ENCODE results near the gene MAP4K4. TPM values are rescaled to one million over a fixed set of nuclear protein-coding genes. Genes with fewer than 3 reads are reported as not detected.

Gene MAP4K4
- total and polyA plus RNA-seq, 4 donors = 19.7 to 91.7 (median 54.0) TPM

DNA sequence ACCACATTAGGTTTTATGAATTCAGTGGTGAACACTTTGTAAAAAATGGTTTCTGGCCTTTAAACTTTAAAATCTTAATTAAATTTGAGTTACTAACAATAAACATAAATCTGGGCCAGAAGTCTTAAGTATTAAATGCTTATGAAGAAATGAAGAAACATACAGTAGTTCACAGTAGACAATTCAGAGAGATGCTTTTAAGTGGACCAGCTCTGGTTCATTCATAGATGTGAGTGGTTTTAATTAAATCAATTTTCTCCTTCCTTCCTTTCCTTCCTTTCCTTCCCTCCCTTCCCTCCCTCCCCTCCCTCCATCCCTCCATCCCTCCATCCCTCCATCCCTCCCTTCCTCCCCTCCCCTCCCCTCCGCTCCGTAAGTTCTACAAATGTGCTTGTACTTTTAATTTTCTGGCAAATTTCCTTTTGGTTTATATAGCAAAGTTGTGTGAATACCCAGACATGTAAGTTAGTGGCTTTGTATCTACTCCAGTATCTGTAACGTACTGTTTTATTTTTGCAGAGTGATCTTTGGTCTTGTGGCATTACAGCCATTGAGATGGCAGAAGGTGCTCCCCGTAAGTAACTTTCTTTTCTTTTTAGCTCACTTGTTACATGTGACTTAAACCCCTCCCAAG is 136.5 kb downstream of the MAP4K4 start:
- Histone ChIP-seq H3K36me3 (ENCODE audit: control insufficient read depth in 4 of 4, insufficient read depth in 4 of 4, low read length in 4 of 4) (peaks cover 9 to 66% (median 32%) of the 10 kb centered on the region in 4 donors), H3K9ac (ENCODE audit: insufficient read depth in 1 of 2, low read length in 2 of 2) (no peak overlapping the region), H3K4me3 (no peak overlapping the region), H3K27me3 (ENCODE audit: control insufficient read depth in 3 of 3, insufficient read depth in 3 of 3, low read length in 2 of 3) (no peaks in the 10 kb centered on the region), H3K27ac (ENCODE audit: low read depth in 1 of 2, low read length in 1 of 2) (no peak overlapping the region), H3K9me3 (ENCODE audit: control insufficient read depth in 4 of 4, insufficient read depth in 3 of 4, low read length in 3 of 4) (no peaks in the 10 kb centered on the region), H3K4me1 (ENCODE audit: control insufficient read depth in 5 of 5, insufficient read depth in 5 of 5, low read length in 5 of 5) (peaks cover 0 to 18% (median 11%) of the 10 kb centered on the region in 5 donors)
- DNase-seq (no peak), ATAC-seq (ENCODE audit: insufficient read depth, low FRiP score) (no peak)
- TF ChIP-seq, protein P1, sequence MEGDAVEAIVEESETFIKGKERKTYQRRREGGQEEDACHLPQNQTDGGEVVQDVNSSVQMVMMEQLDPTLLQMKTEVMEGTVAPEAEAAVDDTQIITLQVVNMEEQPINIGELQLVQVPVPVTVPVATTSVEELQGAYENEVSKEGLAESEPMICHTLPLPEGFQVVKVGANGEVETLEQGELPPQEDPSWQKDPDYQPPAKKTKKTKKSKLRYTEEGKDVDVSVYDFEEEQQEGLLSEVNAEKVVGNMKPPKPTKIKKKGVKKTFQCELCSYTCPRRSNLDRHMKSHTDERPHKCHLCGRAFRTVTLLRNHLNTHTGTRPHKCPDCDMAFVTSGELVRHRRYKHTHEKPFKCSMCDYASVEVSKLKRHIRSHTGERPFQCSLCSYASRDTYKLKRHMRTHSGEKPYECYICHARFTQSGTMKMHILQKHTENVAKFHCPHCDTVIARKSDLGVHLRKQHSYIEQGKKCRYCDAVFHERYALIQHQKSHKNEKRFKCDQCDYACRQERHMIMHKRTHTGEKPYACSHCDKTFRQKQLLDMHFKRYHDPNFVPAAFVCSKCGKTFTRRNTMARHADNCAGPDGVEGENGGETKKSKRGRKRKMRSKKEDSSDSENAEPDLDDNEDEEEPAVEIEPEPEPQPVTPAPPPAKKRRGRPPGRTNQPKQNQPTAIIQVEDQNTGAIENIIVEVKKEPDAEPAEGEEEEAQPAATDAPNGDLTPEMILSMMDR (IDR thresholded peaks at IDR 0.05; ENCODE audit: control extremely low read depth, extremely low read depth) = no peak
- 92 to 95% methylated on average over 4 of the region's 4 CpGs for WGBS, 2 donors

DNA sequence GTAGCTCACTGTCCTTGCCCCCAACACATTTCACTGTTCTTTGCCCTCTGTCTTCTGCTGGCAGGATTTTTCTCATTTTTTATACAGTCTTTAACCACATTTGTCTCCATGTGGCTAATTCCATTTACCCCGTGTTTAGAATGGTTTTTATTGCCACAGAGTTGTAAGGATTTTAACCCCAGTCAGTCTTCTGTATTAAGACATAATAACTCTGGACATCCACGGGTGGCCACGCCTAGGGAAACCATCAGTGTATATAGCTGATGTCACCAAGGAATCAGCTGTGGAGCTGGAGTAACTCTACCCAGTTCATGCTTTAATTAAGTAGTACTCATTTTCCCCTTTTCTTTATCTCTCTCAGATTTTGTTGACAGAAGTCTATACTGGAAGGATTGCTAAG is 139.8 kb downstream of the MAP4K4 start:
- WGBS, 2 donors = 70 to 75% methylated on average over 3 of the region's 3 CpGs
- no peak overlapping the region for H3K9ac ChIP-seq (ENCODE audit: insufficient read depth in 1 of 2, low read length in 2 of 2)
- no peak overlapping the region for H3K4me3 ChIP-seq
- TF ChIP-seq, protein P1 (IDR thresholded peaks at IDR 0.05; ENCODE audit: control extremely low read depth, extremely low read depth) = no peak
- no peaks in the 10 kb centered on the region for H3K9me3 ChIP-seq (ENCODE audit: control insufficient read depth in 4 of 4, insufficient read depth in 3 of 4, low read length in 3 of 4)
- H3K27ac ChIP-seq (ENCODE audit: low read depth in 1 of 2, low read length in 1 of 2) = no peak overlapping the region
- H3K4me1 ChIP-seq (ENCODE audit: control insufficient read depth in 5 of 5, insufficient read depth in 5 of 5, low read length in 5 of 5) = peaks cover 0 to 4% (median 0%) of the 10 kb centered on the region in 5 donors
- DNase-seq = no peak
- no peaks in the 10 kb centered on the region for H3K27me3 ChIP-seq (ENCODE audit: control insufficient read depth in 3 of 3, insufficient read depth in 3 of 3, low read length in 2 of 3)
- H3K36me3 ChIP-seq (ENCODE audit: control insufficient read depth in 4 of 4, insufficient read depth in 4 of 4, low read length in 4 of 4) = peaks cover 9 to 64% (median 42%) of the 10 kb centered on the region in 4 donors
- ATAC-seq (ENCODE audit: insufficient read depth, low FRiP score) = no peak

DNA sequence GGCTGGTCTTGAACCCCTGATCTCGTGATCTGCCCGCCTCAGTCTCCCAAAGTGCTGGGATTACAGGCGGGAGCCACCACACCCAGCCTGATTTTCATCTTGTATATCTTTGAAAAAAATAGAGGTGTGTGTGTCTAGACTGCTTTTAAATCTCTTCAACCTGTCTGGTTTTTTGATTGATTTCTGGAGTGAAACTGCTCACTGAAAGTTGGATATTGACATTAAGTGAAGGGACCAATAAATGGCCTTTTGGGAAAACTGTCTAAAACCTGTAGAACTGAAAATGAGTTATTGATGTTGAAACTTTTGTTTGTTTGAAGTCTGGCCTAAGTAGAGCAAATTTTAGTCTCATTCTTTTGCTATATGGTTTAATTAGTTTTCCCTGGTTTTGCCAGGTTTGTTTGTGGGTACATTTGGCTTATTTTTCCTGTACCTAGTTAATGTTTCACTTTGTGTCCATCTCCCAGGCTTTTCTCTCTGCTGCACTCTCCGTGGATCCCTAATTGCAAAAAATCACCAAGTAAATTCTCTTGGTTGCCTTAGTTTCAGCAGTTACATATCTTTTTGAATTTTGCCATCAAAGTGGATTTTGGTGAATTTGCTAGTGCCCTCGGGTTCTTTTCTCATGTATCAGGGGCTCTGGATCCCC is 144.3 kb downstream of the MAP4K4 start:
- peaks cover 14 to 69% (median 47%) of the 10 kb centered on the region in 4 donors for H3K36me3 ChIP-seq (ENCODE audit: control insufficient read depth in 4 of 4, insufficient read depth in 4 of 4, low read length in 4 of 4)
- TF ChIP-seq, protein P1 (IDR thresholded peaks at IDR 0.05; ENCODE audit: control extremely low read depth, extremely low read depth) = no peak
- no peaks in the 10 kb centered on the region for H3K27me3 ChIP-seq (ENCODE audit: control insufficient read depth in 3 of 3, insufficient read depth in 3 of 3, low read length in 2 of 3)
- WGBS, 2 donors = 94 to 97% methylated on average over 5 of the region's 5 CpGs
- H3K4me3 ChIP-seq = no peak overlapping the region
- ATAC-seq (ENCODE audit: insufficient read depth, low FRiP score) (no peak), DNase-seq (no peak)
- H3K9ac ChIP-seq (ENCODE audit: insufficient read depth in 1 of 2, low read length in 2 of 2) = no peak overlapping the region
- H3K27ac ChIP-seq (ENCODE audit: low read depth in 1 of 2, low read length in 1 of 2) = no peak overlapping the region
- peaks cover 0 to 18% (median 15%) of the 10 kb centered on the region in 5 donors for H3K4me1 ChIP-seq (ENCODE audit: control insufficient read depth in 5 of 5, insufficient read depth in 5 of 5, low read length in 5 of 5)
- no peaks in the 10 kb centered on the region for H3K9me3 ChIP-seq (ENCODE audit: control insufficient read depth in 4 of 4, insufficient read depth in 3 of 4, low read length in 3 of 4)

Measured in lung (tissue), 12 donors.